HepG2 (cell line): Measurements from ENCODE around the gene SCN8A. TPM values are rescaled to one million over a fixed set of nuclear protein-coding genes. Genes with fewer than 3 reads are reported as not detected.

Experiments
- ATAC-seq: fragments of 200-7000 bp; cut with Tn5 transposase; 3 replicates; pipeline ENCODE4 v1.9.1; 2020; ENCODE audit warnings: mild to moderate bottlenecking, moderate library complexity
- BruUV-seq: library from RNA; stranded (reverse); fragments of 400-500 nt; replicated peaks from 2 replicates; lab custom pipeline; 2021; lab: Mats Ljungman, UMichigan
- CTCF ChIA-PET: fragments of 300-600 bp; formaldehyde crosslinking; extraction: SDS; loops from one replicate; lab custom pipeline; 2021; ENCODE audit warnings: low total read pairs, inconsistent platforms, low intra/inter-chr PET ratio; lab: Yijun Ruan, JAX
- POLR2A ChIA-PET: fragments of 350-600 bp; sonication (Branson Sonifier 250); formaldehyde crosslinking; loops from one replicate; lab custom pipeline; 2020; ENCODE audit warnings: antibody characterized with exemption, inconsistent platforms; lab: Yijun Ruan, JAX
- DNase-seq: peaks from one replicate; pipeline ENCODE4 v3.0.0-alpha.2; 2015; ENCODE audit warnings: low spot score
- FAIRE-seq: peaks from 3 replicates; lab custom pipeline; 2011; peaks lifted over from hg19 to GRCh38; lab: Jason Lieb, UNC
- H2AFZ ChIP-seq: one replicate; pipeline ENCODE4 v1.6.1; 2011; ENCODE audit warnings: low read length, inconsistent platforms
- H3K27ac ChIP-seq: fragments of 300-600 bp; 3 replicates; pipeline ENCODE4 v1.8.0; 2011; ENCODE audit warnings: mixed run types, mild to moderate bottlenecking, mixed read lengths, low read length, inconsistent platforms; ENCODE audit not compliant: insufficient read depth; ENCODE audit errors: extremely low read length
- H3K27me3 ChIP-seq, 2 experiments: fragments of 200-600 bp in 1 of 2; 2 replicates in 1 of 2; 3 replicates in 1 of 2; pipeline versions ENCODE4 v1.6.0 to v1.8.0; 2011; ENCODE audit warnings: low read length in 2 of 2, mild to moderate bottlenecking in 2 of 2, moderate library complexity in 2 of 2, inconsistent platforms in 1 of 2; ENCODE audit not compliant: insufficient read depth in 2 of 2, control insufficient read depth in 1 of 2
- H3K36me3 ChIP-seq, 2 experiments: fragments of 200-600 bp in 1 of 2; replicated peaks in 1 of 2; 2 replicates in 1 of 2; 3 replicates in 1 of 2; pipeline versions ENCODE4 v1.5.1 to v1.8.0; 2011; ENCODE audit warnings: low read length in 2 of 2, inconsistent platforms in 1 of 2; ENCODE audit not compliant: insufficient read depth in 2 of 2, control insufficient read depth in 1 of 2
- H3K4me1 ChIP-seq: 2 replicates; pipeline ENCODE4 v1.5.1; 2012; ENCODE audit warnings: low read length, inconsistent platforms; ENCODE audit not compliant: insufficient read depth
- H3K4me2 ChIP-seq: 2 replicates; pipeline ENCODE4 v1.6.0; 2011; ENCODE audit warnings: low read depth, low read length, inconsistent platforms
- H3K4me3 ChIP-seq, 3 experiments: fragments of 200-600 bp in 1 of 3; sonication (generic), shearing (Covaris generic) in 1 of 3; replicated peaks in 1 of 3; 2 replicates each; pipeline ENCODE4 v1.5.1; 2011 to 2016; ENCODE audit warnings: low read length in 3 of 3, inconsistent platforms in 2 of 3, low read depth in 2 of 3, mild to moderate bottlenecking in 2 of 3, control low read depth in 1 of 3, mixed read lengths in 1 of 3; ENCODE audit not compliant: insufficient read depth in 1 of 3
- H3K79me2 ChIP-seq: one replicate; pipeline ENCODE4 v1.6.1; 2011; ENCODE audit warnings: low read length, inconsistent platforms; ENCODE audit not compliant: insufficient read depth
- H3K9ac ChIP-seq: 2 replicates; pipeline ENCODE4 v1.6.0; 2011; ENCODE audit warnings: mild to moderate bottlenecking, low read depth, low read length, inconsistent platforms; ENCODE audit not compliant: insufficient read depth
- H3K9me3 ChIP-seq: 2 replicates; pipeline ENCODE4 v1.5.1; 2012; ENCODE audit warnings: mild to moderate bottlenecking, low read length
- H4K20me1 ChIP-seq: 2 replicates; pipeline ENCODE4 v1.6.0; 2011; ENCODE audit warnings: inconsistent platforms, mild to moderate bottlenecking, low read length, moderate library complexity; ENCODE audit not compliant: insufficient read depth
- ERF ChIP-seq: IDR thresholded peaks from 2 replicates; pipeline ENCODE4 v1.6.1; 2018; ENCODE audit warnings: missing biosample characterization, missing genetic modification reagents
- FOXC1 ChIP-seq: sonication (generic); formaldehyde crosslinking; IDR thresholded peaks from 2 replicates; pipeline ENCODE4 v1.8.0; 2022; ENCODE audit warnings: mild to moderate bottlenecking, missing genetic modification reagents, borderline replicate concordance
- GATA4 ChIP-seq: sonication (generic); IDR thresholded peaks from 2 replicates; pipeline ENCODE4 v1.6.1; 2016; ENCODE audit warnings: antibody characterized with exemption, low read depth, borderline replicate concordance
- IRX3 ChIP-seq: sonication (generic); formaldehyde crosslinking; IDR thresholded peaks from 2 replicates; pipeline ENCODE4 v1.8.1; 2023; ENCODE audit warnings: mild to moderate bottlenecking, low read depth, missing genetic modification reagents, borderline replicate concordance
- KAT8 ChIP-seq: IDR thresholded peaks from 2 replicates; pipeline ENCODE4 v1.6.1; 2016; ENCODE audit warnings: missing genetic modification reagents, missing compliant biosample characterization
- NCOA1 ChIP-seq: sonication (generic); formaldehyde crosslinking; IDR thresholded peaks from 2 replicates; pipeline ENCODE4 v1.9.0; 2021; ENCODE audit warnings: missing genetic modification reagents
- NFYC ChIP-seq: IDR thresholded peaks from 2 replicates; pipeline ENCODE4 v1.6.1; 2016; ENCODE audit warnings: missing genetic modification reagents, missing compliant biosample characterization
- SUZ12 ChIP-seq: fragments of 150-350 bp; IDR thresholded peaks from 2 replicates; pipeline ENCODE4 v1.6.1; 2014; ENCODE audit warnings: low read depth, low read length
- XBP1 ChIP-seq: sonication (generic); formaldehyde crosslinking; IDR thresholded peaks from 2 replicates; pipeline ENCODE4 v1.5.0; 2020; ENCODE audit warnings: missing genetic modification reagents
- ZNF33B ChIP-seq: sonication (generic); formaldehyde crosslinking; IDR thresholded peaks from 2 replicates; pipeline ENCODE4 v1.5.1; 2020; ENCODE audit warnings: mild to moderate bottlenecking, missing genetic modification reagents
- ZNF501 ChIP-seq: sonication (generic); formaldehyde crosslinking; IDR thresholded peaks from 2 replicates; pipeline ENCODE4 v1.5.1; 2020; ENCODE audit warnings: mild to moderate bottlenecking, moderate library complexity, missing genetic modification reagents
- ZNF572 ChIP-seq: sonication (generic); formaldehyde crosslinking; IDR thresholded peaks from 2 replicates; pipeline ENCODE4 v1.5.1; 2020; ENCODE audit warnings: mild to moderate bottlenecking, missing genetic modification reagents
- ZNF775 ChIP-seq: sonication (generic); formaldehyde crosslinking; IDR thresholded peaks from 2 replicates; pipeline ENCODE4 v1.4.0; 2020; ENCODE audit warnings: missing genetic modification reagents, mild to moderate bottlenecking, moderate library complexity, borderline replicate concordance
- WGBS: methylation state at CpG from one replicate; pipeline ENCODE4 v1.1.6; 2017; ENCODE audit warnings: low lambda C conversion rate; 5-methylcytosine and 5-hydroxymethylcytosine counted together
- in situ Hi-C: cut with HindIII; loops from 2 replicates; pipeline ENCODE4 v1.10.0; 2017; ENCODE audit warnings: low pct_unique_long_range_greater_than_20kb; ENCODE audit not compliant: extremely low pct_ligation_motif_present
- intact Hi-C: fragments of 100-400 bp; cut with micrococcal nuclease; formaldehyde crosslinking; loops from one replicate; pipeline ENCODE4 v1.10.0; 2022; ENCODE audit not compliant: unreplicated experiment
- polyA plus RNA-seq, 8 experiments: library from polyadenylated mRNA; depleted of rRNA in 3 of 8; stranded (reverse) in 7 of 8; unstranded in 1 of 8; fragments of >200 nt; fragmentation: Illumina TruSeq in 4 of 8; extraction: Trizol in 4 of 8; gene quantifications; 2 replicates each; pipeline versions ENCODE4 v1.2.1 to v1.2.3, GENCODE V29; 2011 to 2016; ENCODE audit warnings: low read depth in 4 of 8, missing spikeins in 1 of 8, mixed read lengths in 1 of 8; ENCODE audit not compliant: insufficient read depth in 1 of 8
- total RNA-seq, 5 experiments: library from RNA; depleted of rRNA; stranded (reverse); fragments of >200 nt; fragmentation: Illumina TruSeq; extraction: Trizol; gene quantifications; 2 replicates each; pipeline ENCODE4 v1.2.3, GENCODE V29; 2016; ENCODE audit warnings: low read depth in 1 of 5
- TF ChIP-seq, protein P1 (sequence below): sonication (generic); formaldehyde crosslinking; IDR thresholded peaks from 2 replicates; pipeline ENCODE4 v1.4.0; 2020; ENCODE audit warnings: missing genetic modification reagents, borderline replicate concordance
- TF ChIP-seq, protein P2 (sequence below): IDR thresholded peaks from 2 replicates; pipeline ENCODE4 v1.6.1; 2016; ENCODE audit warnings: low read depth, borderline replicate concordance

SCN8A gene
- total and polyA plus RNA-seq, 2 of the 13 experiments (the other 11 are each of a cell fraction or from before 2014, with no cell fraction given), result 0.57 to 1.4 TPM

DNA sequence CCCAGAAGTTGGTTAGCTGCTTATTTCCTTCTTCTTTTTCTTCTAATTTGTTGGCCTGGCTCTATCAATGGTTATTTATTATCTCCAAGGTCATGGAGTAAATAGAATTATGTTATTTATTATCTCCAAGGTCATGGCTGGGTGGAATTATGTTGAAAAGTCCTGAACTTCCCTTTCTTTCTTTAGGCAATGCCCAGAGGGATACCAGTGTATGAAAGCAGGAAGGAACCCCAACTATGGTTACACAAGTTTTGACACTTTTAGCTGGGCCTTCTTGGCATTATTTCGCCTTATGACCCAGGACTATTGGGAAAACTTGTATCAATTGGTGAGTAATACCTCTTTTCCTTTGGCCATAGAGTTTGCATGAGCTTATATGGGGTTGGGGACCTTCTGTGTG lies 111.6 kb downstream of the SCN8A start:
- H4K20me1 ChIP-seq, result no peaks in the 10 kb centered on the region
- DNase-seq (no peak), FAIRE-seq (no peak), ATAC-seq (no peak)
- H3K27me3 ChIP-seq, result no peaks in the 10 kb centered on the region
- ChIA-PET CTCF (no interaction called here), POLR2A (no interaction called here)
- intact Hi-C loops (no loop called here), in situ Hi-C loops (no loop called here)
- no peak overlapping the region for H2AFZ ChIP-seq
- H3K9ac ChIP-seq, result no peak overlapping the region
- no peaks in the 10 kb centered on the region for H3K36me3 ChIP-seq
- no peak overlapping the region for H3K27ac ChIP-seq
- TF ChIP-seq, protein P1, sequence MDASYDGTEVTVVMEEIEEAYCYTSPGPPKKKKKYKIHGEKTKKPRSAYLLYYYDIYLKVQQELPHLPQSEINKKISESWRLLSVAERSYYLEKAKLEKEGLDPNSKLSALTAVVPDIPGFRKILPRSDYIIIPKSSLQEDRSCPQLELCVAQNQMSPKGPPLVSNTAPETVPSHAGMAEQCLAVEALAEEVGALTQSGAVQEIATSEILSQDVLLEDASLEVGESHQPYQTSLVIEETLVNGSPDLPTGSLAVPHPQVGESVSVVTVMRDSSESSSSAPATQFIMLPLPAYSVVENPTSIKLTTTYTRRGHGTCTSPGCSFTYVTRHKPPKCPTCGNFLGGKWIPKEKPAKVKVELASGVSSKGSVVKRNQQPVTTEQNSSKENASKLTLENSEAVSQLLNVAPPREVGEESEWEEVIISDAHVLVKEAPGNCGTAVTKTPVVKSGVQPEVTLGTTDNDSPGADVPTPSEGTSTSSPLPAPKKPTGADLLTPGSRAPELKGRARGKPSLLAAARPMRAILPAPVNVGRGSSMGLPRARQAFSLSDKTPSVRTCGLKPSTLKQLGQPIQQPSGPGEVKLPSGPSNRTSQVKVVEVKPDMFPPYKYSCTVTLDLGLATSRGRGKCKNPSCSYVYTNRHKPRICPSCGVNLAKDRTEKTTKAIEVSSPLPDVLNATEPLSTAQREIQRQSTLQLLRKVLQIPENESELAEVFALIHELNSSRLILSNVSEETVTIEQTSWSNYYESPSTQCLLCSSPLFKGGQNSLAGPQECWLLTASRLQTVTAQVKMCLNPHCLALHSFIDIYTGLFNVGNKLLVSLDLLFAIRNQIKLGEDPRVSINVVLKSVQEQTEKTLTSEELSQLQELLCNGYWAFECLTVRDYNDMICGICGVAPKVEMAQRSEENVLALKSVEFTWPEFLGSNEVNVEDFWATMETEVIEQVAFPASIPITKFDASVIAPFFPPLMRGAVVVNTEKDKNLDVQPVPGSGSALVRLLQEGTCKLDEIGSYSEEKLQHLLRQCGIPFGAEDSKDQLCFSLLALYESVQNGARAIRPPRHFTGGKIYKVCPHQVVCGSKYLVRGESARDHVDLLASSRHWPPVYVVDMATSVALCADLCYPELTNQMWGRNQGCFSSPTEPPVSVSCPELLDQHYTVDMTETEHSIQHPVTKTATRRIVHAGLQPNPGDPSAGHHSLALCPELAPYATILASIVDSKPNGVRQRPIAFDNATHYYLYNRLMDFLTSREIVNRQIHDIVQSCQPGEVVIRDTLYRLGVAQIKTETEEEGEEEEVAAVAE (CRISPR knock-in tag), result no peak
- no peak for TF ChIP-seq ZNF775
- no peak for TF ChIP-seq KAT8
- H3K4me3 ChIP-seq, result no peak overlapping the region
- H3K79me2 ChIP-seq, result no peaks in the 10 kb centered on the region
- H3K4me1 ChIP-seq, result no peaks in the 10 kb centered on the region
- H3K9me3 ChIP-seq, result no peaks in the 10 kb centered on the region
- no TSS peak for BruUV-seq
- WGBS, result 82% methylated on average over 1 of the region's 1 CpG
- H3K4me2 ChIP-seq, result no peak overlapping the region

DNA sequence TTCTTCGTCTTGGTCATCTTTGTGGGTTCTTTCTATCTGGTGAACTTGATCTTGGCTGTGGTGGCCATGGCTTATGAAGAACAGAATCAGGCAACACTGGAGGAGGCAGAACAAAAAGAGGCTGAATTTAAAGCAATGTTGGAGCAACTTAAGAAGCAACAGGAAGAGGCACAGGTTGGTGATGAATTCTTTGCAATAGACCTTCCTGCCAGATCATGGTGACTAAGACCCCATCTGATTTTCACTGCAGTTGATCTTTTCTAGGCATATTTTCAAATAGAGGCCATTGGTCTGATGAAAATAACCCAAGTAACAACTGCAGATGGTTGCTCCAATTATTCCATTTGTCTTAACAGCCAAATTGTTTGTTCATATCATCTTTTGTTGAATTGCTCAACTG lies 114.4 kb downstream of the SCN8A start:
- H4K20me1 ChIP-seq, result no peaks in the 10 kb centered on the region
- intact Hi-C loops (no loop called here), in situ Hi-C loops (no loop called here)
- POLR2A ChIA-PET, result no interaction called here
- H2AFZ ChIP-seq, result no peak overlapping the region
- no peak overlapping the region for H3K9ac ChIP-seq
- no peak overlapping the region for H3K4me2 ChIP-seq
- H3K4me3 ChIP-seq, result no peak overlapping the region
- H3K9me3 ChIP-seq, result no peaks in the 10 kb centered on the region
- H3K27ac ChIP-seq, result no peak overlapping the region
- no peaks in the 10 kb centered on the region for H3K4me1 ChIP-seq
- DNase-seq (no peak), ATAC-seq (no peak), FAIRE-seq (no peak)
- H3K27me3 ChIP-seq, result no peaks in the 10 kb centered on the region
- no TSS peak for BruUV-seq
- 94% methylated on average over 1 of the region's 1 CpG for WGBS
- H3K36me3 ChIP-seq, result no peaks in the 10 kb centered on the region
- CTCF ChIA-PET, result no interaction called here
- no peaks in the 10 kb centered on the region for H3K79me2 ChIP-seq
- TF ChIP-seq ZNF33B (CRISPR knock-in tag), result no peak
- no peak for TF ChIP-seq FOXC1
- TF ChIP-seq GATA4, result no peak
- TF ChIP-seq ZNF572 (CRISPR knock-in tag), result no peak
- TF ChIP-seq, protein P2, sequence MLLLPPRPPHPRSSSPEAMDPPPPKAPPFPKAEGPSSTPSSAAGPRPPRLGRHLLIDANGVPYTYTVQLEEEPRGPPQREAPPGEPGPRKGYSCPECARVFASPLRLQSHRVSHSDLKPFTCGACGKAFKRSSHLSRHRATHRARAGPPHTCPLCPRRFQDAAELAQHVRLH, result no peak
- TF ChIP-seq SUZ12, result no peak
- TF ChIP-seq NFYC (CRISPR knock-in tag), result no peak
- TF ChIP-seq NCOA1 (CRISPR knock-in tag), result no peak
- no peak for TF ChIP-seq ERF
- TF ChIP-seq ZNF501 (CRISPR knock-in tag), result no peak
- TF ChIP-seq XBP1 (CRISPR knock-in tag), result no peak
- TF ChIP-seq IRX3 (CRISPR knock-in tag), result no peak
